ENCODE results near the gene RNF112.

Gene RNF112

DNA sequence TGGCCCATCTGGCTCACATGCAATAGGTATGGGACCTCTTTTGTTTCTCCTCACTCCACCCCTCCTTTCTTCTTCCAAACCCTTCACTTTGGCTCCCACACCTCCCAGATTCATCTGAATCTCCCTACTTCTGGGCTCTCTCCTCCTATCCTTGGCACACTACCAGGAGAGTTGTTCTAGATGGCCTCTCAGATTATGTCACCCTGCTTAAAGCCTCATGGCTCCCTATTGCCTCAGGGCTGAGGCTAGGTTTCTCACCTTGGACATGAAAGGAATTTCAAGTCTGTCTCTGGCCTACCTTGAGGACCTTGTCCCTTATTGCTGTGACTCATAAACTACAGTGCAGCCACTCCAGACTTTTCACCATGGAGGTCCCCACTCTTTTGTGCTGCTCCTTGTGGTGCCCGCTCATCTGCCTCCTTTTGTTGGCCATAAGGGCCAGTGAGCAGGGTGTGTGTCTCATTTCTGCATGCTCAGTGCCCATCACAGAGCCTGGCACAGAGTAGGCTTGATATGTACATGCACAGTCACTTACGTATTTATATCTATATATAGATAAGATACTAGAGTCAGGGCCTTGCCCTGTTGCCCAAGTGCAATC is 23.0 kb upstream of the RNF112 start:
- DNase-seq: peak in 3 of 4 experiments; percentile 27 to 47 (median 34)

DNA sequence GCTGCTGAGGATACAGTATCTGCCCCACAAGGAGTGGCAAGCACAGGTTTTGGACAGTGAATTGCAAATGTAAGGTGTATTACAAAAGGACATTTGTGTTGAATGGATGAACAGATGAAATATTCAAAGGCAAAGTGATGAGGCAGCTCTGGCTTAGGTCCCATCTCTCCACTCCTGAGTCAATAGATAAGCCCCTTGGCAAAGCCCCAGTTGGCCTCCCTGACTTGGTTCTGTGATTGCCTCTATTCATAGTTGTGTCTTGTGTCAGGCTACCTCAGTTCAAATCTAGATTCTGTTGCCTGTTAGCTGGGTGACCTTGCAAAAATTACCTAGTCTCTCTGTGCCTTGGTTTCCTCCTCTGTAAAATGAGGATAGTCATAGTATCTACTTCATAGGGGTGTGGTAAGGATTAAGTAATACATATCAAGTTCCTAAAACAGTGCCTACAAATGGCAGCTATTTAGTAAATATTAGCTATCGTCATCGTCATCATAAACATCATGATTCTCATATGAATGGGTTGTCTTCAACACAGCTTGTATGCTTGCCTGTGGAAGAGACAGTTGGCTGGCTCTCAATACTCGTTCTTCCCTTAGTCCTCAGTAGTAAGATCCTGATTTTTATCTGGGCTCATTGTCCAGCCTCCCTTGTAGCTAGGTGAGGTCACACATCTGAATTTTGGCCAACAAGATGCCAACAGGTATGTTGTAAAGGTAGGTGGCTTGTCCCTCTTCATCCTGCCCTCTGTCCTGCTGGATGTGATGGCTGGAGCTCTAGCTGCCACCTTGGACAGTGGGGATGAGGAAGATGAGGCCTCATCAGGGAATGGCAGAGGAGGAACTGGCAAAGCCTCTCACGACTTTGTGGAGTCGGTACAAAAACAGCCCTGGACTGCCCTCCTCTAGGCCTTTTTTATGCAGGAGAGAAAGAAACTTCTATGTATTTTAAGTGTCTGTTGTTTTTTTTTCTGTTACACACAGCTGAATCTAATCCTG is 21.9 kb upstream of the RNF112 start:
- DNase-seq: peak in 3 of 4 experiments; percentile 32 to 56 (median 43)

- DNase-seq: no peak
Measured at GRCh38 chr17:19390951-19391350, 20.1 kb upstream of the RNF112 start.

DNA sequence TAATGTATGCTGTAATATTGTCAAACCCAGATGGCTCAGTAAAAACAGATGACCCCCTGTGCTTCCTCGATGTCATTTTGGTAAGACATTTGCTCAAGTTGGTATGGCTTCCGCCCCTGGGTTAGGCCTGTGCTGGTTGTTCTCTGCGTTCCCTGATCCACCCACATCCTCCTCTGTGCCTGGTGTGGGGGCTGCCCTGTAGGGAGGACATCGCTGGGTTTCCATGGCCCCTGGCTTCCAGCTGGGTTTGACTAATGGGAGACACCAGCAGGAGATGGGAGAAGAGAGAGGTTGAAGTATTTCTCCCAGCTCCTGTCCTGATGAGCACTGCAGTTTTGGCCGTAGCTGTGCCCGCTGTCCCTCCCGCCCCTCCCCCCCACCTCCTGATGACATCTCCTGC is 19.6 kb upstream of the RNF112 start:
- DNase-seq: no peak

GRCh38 chr17:19392303-19392702 is 18.7 kb upstream of the RNF112 start:
- DNase-seq: no peak

DNA sequence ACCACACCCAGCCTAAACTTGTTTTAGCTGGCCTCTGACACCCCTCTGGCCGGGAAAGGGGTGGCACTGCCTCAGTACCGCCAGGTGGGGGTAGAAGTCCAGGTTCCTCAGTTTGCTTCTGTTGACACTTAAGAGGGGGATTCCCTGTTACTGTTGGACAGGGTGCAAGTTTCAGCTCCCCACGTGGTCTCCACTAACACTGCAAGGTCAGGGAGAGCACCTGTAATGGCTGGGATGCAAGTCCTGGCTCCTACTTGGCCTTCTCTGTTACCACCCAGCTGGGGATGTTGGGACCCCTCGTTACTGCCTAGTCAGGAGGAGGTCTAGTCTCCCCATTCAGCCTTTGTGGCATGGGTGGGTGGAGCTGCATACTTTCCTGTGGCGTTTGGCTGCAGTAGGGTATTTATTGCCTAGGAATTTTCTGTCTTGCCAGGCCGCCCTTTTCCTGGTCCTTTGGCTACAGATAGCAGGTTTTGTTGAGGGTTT is 13.4 kb upstream of the RNF112 start:
- no peak for DNase-seq

- peak; percentile 87 to 97 (median 92) for DNase-seq
Measured at GRCh38 chr17:19398301-19399181, 12.5 kb upstream of the RNF112 start.

DNA sequence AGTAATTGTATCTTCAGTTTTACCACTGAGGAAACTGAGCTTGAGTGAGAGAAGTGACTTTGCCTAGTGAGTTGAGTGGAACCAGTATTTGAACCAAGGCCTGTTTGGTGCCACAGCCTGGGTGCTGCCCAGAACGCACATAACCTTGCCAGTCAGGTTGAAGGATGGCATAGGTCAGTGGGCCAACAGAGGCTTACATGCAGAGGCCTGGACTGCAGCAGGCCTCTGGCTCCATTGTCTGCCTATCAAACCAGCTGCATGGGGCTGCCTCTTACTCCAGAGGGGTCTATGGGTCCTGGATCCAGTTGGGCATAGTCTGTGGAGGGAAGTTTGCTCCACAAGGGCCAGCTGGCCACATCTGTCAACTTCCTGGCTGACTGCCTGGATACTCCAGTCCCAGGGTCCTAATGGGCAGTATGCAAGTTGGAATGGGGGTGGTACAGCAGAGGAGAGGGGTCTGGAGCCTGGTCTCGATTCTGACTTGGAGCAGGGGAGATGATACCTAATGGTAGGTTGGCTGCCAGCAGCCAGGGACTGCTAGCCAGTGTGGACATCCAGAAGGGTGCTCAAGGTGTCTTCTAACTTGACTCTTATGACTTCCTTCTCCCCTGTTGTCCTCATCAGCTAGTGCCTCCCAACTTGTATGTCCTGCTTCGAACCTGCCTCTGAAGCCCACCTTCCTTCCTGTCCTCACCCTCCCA is 11.1 kb upstream of the RNF112 start:
- no peak for DNase-seq

DNA sequence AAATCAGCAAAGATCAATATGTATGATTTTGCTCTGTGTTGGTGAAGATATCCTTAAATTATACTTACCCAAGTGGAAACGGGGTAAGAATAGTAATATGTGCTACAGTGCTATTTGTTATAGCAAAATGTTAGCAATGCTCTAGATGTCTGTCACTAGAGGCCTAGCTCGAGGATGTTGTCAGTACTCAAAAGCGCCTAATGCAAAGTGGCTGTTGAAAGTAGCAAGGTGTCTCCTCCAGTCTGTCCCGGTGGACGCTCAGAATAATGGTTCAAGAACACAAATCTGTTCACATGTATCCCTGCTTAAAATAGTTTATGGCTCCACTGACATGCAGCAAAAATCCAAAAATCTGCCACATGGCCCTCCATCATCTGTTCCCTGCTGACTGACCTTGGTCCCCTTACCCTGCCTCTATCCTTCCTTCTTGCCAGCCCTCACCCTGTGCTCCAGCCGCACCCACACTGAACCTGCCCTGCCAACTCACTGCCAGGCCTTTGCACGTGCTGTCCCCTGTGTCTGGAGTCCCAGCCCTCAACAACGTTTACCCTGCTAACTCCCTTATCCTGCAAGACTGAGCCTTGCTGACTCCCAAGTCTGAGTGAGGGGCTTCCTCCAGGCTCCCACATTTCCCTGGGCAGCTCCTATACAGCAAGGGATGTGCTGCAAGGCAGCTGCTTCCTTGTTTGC is 9.6 kb upstream of the RNF112 start:
- DNase-seq: no peak

DNA sequence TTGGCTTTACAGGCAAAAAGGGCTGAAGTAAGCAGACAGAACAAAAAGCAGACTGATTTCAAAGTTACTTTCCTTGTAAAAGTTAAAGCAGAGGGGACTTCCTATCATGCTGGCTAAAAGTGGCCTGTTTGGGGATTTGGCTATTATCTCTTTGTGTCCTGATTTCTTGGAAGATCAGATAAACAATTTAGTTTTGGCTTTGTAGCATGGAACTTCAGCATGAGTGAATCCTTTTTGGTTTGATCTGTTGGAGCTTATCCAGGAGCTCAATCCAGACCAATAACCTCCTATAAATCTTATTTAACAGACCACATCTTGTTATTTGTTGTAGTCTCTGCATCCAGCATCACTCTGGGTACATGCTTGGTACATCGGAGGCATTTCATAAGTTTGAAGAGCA is 8.9 kb upstream of the RNF112 start:
- no peak for DNase-seq

DNA sequence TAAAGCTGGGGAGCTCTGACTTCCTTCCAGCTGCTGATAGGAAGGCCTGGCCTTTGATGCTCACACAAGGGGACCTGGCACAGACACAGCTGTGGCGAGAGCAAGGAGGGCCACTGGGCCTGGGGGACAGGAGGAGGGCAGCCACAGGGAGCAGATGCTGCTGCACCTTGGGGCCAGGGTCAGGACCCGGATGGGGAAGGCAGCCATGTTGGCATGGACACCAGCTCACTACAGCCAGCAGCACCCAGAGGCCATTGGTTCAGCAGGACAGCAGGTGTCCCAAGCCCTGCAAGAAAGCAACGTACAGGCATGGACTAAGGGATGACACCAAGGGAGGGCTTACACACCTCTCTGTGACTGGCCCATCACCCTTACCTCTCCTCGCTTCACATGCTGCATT is 8.0 kb upstream of the RNF112 start:
- DNase-seq: no peak

- no peak for DNase-seq
Measured at GRCh38 chr17:19404264-19404663, 6.8 kb upstream of the RNF112 start.

- no peak for DNase-seq
Measured at GRCh38 chr17:19405114-19405513, 5.9 kb upstream of the RNF112 start.

- DNase-seq: no peak
Measured at GRCh38 chr17:19407601-19408345, 3.3 kb upstream of the RNF112 start.

DNA sequence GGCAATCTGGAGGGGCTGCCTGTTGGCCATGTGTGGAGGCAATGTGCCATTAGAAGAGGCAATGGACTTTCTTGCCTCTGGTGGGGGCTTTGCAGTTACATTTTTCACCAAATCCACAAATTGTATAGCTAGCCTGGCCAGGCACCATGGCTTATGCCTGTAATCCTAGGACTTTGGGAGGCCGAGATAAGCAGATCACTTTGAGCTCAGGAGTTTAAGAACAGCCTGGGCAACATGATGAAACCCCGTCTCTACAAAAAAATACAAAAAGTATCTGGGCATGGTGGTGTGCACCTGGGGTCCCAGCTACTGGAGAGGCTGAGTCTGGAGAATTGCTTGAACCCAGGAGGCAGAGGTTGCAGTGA is 2.7 kb upstream of the RNF112 start:
- no peak for DNase-seq

DNA sequence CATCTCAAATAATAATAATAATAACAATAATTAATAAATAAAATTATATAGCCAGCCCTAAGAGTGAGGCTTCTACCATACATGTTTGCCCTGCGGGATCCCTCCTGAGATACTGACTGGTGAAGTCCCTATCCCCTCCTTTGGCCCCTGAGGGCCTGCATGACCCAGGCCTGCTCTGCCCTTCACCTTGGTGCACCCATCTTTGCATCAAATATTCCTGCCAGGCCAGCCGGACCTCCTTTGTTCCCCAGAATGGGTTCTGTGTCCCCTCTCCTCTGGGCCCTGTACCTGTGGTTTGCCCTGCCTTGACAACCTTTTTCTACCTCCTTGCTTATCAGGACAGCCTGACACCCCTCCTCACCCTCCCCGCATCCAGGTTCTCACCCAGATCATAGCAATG is 2.0 kb upstream of the RNF112 start:
- DNase-seq: no peak

DNA sequence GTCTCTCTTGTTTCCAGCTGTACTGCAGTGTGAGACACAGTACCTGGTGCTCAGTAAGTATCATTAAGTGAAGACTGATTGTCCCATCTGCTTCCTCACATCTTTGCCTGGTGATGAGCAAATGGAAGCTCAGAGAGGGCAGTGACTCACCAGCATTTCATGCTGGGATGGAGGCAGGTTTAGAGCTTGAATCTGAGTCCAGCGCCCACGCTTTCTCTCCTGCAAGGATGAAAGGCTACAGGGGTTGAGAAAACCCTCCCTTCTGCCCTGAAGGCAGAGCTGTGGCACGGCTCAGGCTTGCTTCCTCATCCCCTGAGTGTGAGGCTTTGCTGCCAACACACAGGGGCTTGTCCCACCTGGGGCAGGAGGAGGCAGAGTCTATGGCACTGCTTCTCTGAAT is 1.5 kb upstream of the RNF112 start:
- DNase-seq: peak in 1 of 4 experiments; percentile 11

DNA sequence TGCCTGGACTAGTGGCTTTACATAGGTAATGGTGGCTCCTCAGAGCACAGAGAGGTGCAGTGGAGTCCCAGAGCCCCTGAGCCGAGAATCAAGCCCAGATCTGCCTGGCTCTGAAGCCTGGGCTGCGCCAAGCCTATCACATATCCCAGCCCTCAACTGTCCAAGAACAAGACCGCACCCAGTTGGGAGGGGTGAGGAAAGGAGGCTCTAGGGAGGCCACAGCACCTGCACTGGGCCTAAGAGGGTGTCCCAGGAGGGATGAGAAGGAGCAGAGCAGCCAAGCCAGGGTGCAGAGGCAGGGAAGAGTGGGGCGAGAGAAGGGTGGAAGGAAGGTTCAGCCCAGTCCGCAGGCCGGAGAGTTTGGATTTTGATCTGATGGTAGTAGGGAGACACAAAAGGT is 941 bp upstream of the RNF112 start:
- DNase-seq: no peak

DNA sequence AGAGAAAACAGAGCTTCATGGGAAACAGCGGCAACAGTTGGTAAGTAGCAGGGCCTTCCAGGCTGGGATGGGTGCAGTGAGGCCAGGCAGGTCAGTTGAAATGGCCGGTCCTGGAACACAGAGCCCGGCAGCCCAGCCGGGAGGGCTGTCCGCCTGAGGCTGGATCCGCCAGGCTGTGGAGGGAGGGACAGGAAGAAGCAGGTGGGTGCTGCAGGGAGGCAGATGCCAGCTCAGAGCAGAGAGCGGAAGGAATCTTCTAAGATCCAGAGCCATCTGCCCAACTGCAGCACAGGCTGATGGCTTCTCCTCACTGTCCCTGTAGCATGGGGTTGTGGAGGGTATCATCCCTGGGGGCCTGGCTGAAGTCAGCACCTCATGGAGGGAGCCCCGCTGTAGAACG is 599 bp downstream of the RNF112 start:
- DNase-seq: no peak

DNA sequence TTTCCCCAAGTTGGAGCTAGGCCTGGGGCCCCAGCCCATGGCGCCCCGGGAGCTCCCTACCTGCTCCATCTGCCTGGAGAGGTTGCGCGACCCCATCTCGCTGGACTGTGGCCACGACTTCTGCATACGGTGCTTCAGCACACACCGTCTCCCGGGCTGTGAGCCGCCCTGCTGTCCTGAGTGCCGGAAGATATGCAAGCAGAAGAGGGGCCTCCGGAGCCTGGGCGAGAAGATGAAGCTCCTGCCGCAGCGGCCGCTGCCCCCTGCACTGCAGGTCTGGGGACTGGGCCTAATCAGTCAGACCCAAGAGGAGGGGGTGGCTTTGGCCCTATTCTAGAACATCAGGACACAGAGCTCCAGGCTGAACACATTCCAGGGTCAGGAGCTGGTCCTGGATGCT is 1.5 kb downstream of the RNF112 start:
- no peak for DNase-seq

- DNase-seq: no peak
Measured at GRCh38 chr17:19412984-19413383, 2.0 kb downstream of the RNF112 start.

Measured in suppressor macrophage (primary cell).